Neuronal stem cell (in vitro differentiated cells): ENCODE data around the gene MSANTD1.

ENCODE experiments used
- DNase-seq: peaks from one replicate; pipeline ENCODE4 v3.0.0-alpha.2; 2013; ENCODE audit warnings: low spot score
- H2AFZ ChIP-seq: one replicate; pipeline ENCODE4 v1.6.1; 2013; ENCODE audit warnings: mild to moderate bottlenecking, low read length, inconsistent platforms
- H2AK5ac ChIP-seq: 2 replicates; pipeline ENCODE4 v1.6.1; 2013; ENCODE audit warnings: low read depth, mild to moderate bottlenecking, inconsistent platforms, low read length, moderate library complexity, mixed read lengths
- H2BK120ac ChIP-seq: 2 replicates; pipeline ENCODE4 v1.6.1; 2013; ENCODE audit warnings: low read depth, mild to moderate bottlenecking, inconsistent platforms, low read length, moderate library complexity, mixed read lengths
- H2BK12ac ChIP-seq: one replicate; pipeline ENCODE4 v1.6.1; 2013; ENCODE audit warnings: low read length, inconsistent platforms
- H2BK15ac ChIP-seq: 2 replicates; pipeline ENCODE4 v1.6.1; 2013; ENCODE audit warnings: mild to moderate bottlenecking, low read length, inconsistent platforms, mixed read lengths
- H2BK5ac ChIP-seq: one replicate; pipeline ENCODE4 v1.6.1; 2013; ENCODE audit warnings: inconsistent platforms, mild to moderate bottlenecking, low read length, moderate library complexity
- H3K14ac ChIP-seq: one replicate; pipeline ENCODE4 v1.6.1; 2013; ENCODE audit warnings: low read length, inconsistent platforms
- H3K18ac ChIP-seq: 2 replicates; pipeline ENCODE4 v1.6.1; 2013; ENCODE audit warnings: low read length, inconsistent platforms
- H3K23ac ChIP-seq: 2 replicates; pipeline ENCODE4 v1.6.1; 2013; ENCODE audit warnings: low read depth, mild to moderate bottlenecking, mixed read lengths, low read length, inconsistent platforms; ENCODE audit not compliant: poor library complexity
- H3K27ac ChIP-seq: replicated peaks from 3 replicates; pipeline ENCODE4 v1.5.1; 2013; ENCODE audit warnings: low read length, inconsistent platforms
- H3K27me3 ChIP-seq, 3 experiments: 2 replicates each; pipeline ENCODE4 v1.6.1; 2013; ENCODE audit warnings: low read length in 3 of 3, mild to moderate bottlenecking in 2 of 3, inconsistent platforms in 1 of 3, low read depth in 1 of 3, mixed read lengths in 1 of 3, moderate library complexity in 1 of 3; ENCODE audit not compliant: control insufficient read depth in 3 of 3, insufficient read depth in 3 of 3
- H3K36me3 ChIP-seq, 2 donors: replicated peaks in 1 of 2; 2 replicates each; pipeline ENCODE4 v1.6.1; 2013; ENCODE audit warnings: low read length in 2 of 2; ENCODE audit not compliant: control insufficient read depth in 2 of 2, insufficient read depth in 2 of 2
- H3K4ac ChIP-seq: 2 replicates; pipeline ENCODE4 v1.6.1; 2013; ENCODE audit warnings: inconsistent platforms, mild to moderate bottlenecking, low read length, moderate library complexity
- H3K4me1 ChIP-seq, 2 donors: 1 replicate in 1 of 2; 2 replicates in 1 of 2; pipeline ENCODE4 v1.6.1; 2013; ENCODE audit warnings: low read length in 2 of 2, low read depth in 1 of 2; ENCODE audit not compliant: control insufficient read depth in 2 of 2, insufficient read depth in 1 of 2
- H3K4me2 ChIP-seq: one replicate; pipeline ENCODE4 v1.6.1; 2013; ENCODE audit warnings: mild to moderate bottlenecking, low read length, inconsistent platforms; ENCODE audit not compliant: insufficient read depth, poor library complexity, severe bottlenecking
- H3K4me3 ChIP-seq, 2 donors: 2 replicates each; pipeline ENCODE4 v1.5.1; 2013; ENCODE audit warnings: low read length in 2 of 2, mild to moderate bottlenecking in 2 of 2, inconsistent platforms in 1 of 2, moderate library complexity in 1 of 2
- H3K79me1 ChIP-seq: one replicate; pipeline ENCODE4 v1.6.1; 2013; ENCODE audit warnings: low read depth, mild to moderate bottlenecking, inconsistent platforms, low read length, moderate library complexity
- H3K9ac ChIP-seq: one replicate; pipeline ENCODE4 v1.6.1; 2013; ENCODE audit warnings: mild to moderate bottlenecking, low read depth, low read length, inconsistent platforms; ENCODE audit not compliant: poor library complexity
- H3K9me3 ChIP-seq, 2 donors: replicated peaks in 1 of 2; 2 replicates each; pipeline versions ENCODE3 to v1.6.1; 2013; ENCODE audit warnings: low read length in 2 of 2, mild to moderate bottlenecking in 2 of 2, inconsistent platforms in 1 of 2, low read depth in 1 of 2, mixed read lengths in 1 of 2, moderate library complexity in 1 of 2; ENCODE audit not compliant: control insufficient read depth in 2 of 2, insufficient read depth in 1 of 2
- H4K8ac ChIP-seq: one replicate; pipeline ENCODE4 v1.6.1; 2013; ENCODE audit warnings: low read depth, mild to moderate bottlenecking, inconsistent platforms, low read length, moderate library complexity
- H4K91ac ChIP-seq: one replicate; pipeline ENCODE4 v1.6.1; 2013; ENCODE audit warnings: low read length, low read depth, mild to moderate bottlenecking, inconsistent platforms; ENCODE audit not compliant: poor library complexity
- WGBS, 2 donors: extraction: QIAGEN DNeasy Blood & Tissue Kit; methylation state at CpG; one replicate each; pipeline ENCODE4 v1.1.7; 2013; ENCODE audit warnings: missing lambda C conversion rate in 2 of 2, mixed read lengths in 1 of 2; ENCODE audit not compliant: insufficient read length in 2 of 2, insufficient replicate concordance in 1 of 2; ENCODE audit errors: extremely low coverage in 2 of 2; 5-methylcytosine and 5-hydroxymethylcytosine counted together

The MSANTD1 gene

GRCh38 chr4:3283483-3283882 is 34.5 kb downstream of the MSANTD1 start:
- Histone ChIP-seq H3K4me1 (peaks cover 3 to 4% of the 10 kb centered on the region in 2 donors), H2BK5ac (no peak overlapping the region), H3K36me3 (no peaks in the 10 kb centered on the region), H3K14ac (no peak overlapping the region), H2AK5ac (no peak overlapping the region), H2AFZ (no peak overlapping the region), H3K27me3 (peaks cover 0 to 3% (median 0%) of the 10 kb centered on the region in 3 experiments), H2BK12ac (no peak overlapping the region), H2BK15ac (no peak overlapping the region), H3K9ac (no peak overlapping the region), H4K8ac (no peak overlapping the region), H3K4me2 (no peak overlapping the region), H4K91ac (no peak overlapping the region), H3K23ac (no peak overlapping the region), H3K4ac (no peak overlapping the region), H2BK120ac (no peak overlapping the region), H3K18ac (no peak overlapping the region), H3K27ac (no peak overlapping the region), H3K4me3 (no peak overlapping the region), H3K9me3 (peaks cover 4 to 6% of the 10 kb centered on the region in 2 donors), H3K79me1 (no peaks in the 10 kb centered on the region)
- DNase-seq = no peak
- no CpG with 5 or more reads among the region's 6 CpGs for WGBS, 2 donors

GRCh38 chr4:3283916-3284315 is 35.0 kb downstream of the MSANTD1 start:
- no peak overlapping the region for H2AFZ ChIP-seq
- peaks cover 0 to 3% (median 0%) of the 10 kb centered on the region in 3 experiments for H3K27me3 ChIP-seq
- WGBS, 2 donors = no CpG with 5 or more reads among the region's 13 CpGs

GRCh38 chr4:3284734-3285557 is 36.0 kb downstream of the MSANTD1 start:
- WGBS, 2 donors = no CpG with 5 or more reads among the region's 24 CpGs
- Histone ChIP-seq H4K8ac (no peak overlapping the region), H3K27ac (no peak overlapping the region), H3K4me2 (no peak overlapping the region), H2BK12ac (no peak overlapping the region), H3K4me3 (no peak overlapping the region), H3K9me3 (peaks cover 4 to 6% of the 10 kb centered on the region in 2 donors), H3K23ac (no peak overlapping the region), H2AK5ac (peak overlapping the region; percentile 78), H3K27me3 (peaks cover 0 to 3% (median 0%) of the 10 kb centered on the region in 3 experiments), H3K4me1 (peaks cover 3 to 4% of the 10 kb centered on the region in 2 donors), H3K36me3 (no peaks in the 10 kb centered on the region), H2BK5ac (no peak overlapping the region), H4K91ac (no peak overlapping the region), H3K9ac (no peak overlapping the region), H2BK120ac (no peak overlapping the region), H2BK15ac (peak overlapping the region; percentile 45), H3K79me1 (no peaks in the 10 kb centered on the region), H3K18ac (peak overlapping the region; percentile 32), H2AFZ (no peak overlapping the region), H3K4ac (no peak overlapping the region), H3K14ac (no peak overlapping the region)
- no peak for DNase-seq

More at GRCh38 chr4:3283916-3284315, 35.0 kb downstream of the MSANTD1 start:
- Histone ChIP-seq H3K23ac (no peak overlapping the region), H3K4me1 (peaks cover 3 to 4% of the 10 kb centered on the region in 2 donors), H2BK5ac (no peak overlapping the region), H3K4me3 (no peak overlapping the region), H2BK12ac (no peak overlapping the region), H3K4ac (no peak overlapping the region), H3K4me2 (no peak overlapping the region), H2BK120ac (no peak overlapping the region), H3K27ac (no peak overlapping the region), H3K9ac (no peak overlapping the region), H3K36me3 (no peaks in the 10 kb centered on the region), H3K18ac (no peak overlapping the region), H3K14ac (no peak overlapping the region), H2AK5ac (no peak overlapping the region), H3K79me1 (no peaks in the 10 kb centered on the region), H4K91ac (no peak overlapping the region), H2BK15ac (no peak overlapping the region), H3K9me3 (peaks cover 4 to 6% of the 10 kb centered on the region in 2 donors), H4K8ac (no peak overlapping the region)
- DNase-seq = no peak

- peak overlapping the region; percentile 40 for H2BK15ac ChIP-seq
- no CpG with 5 or more reads among the region's 38 CpGs for WGBS, 2 donors
Observed at GRCh38 chr4:3285558-3286334, 36.8 kb downstream of the MSANTD1 start.

More at GRCh38 chr4:3285558-3286334, 36.8 kb downstream of the MSANTD1 start:
- H3K4me2 ChIP-seq = no peak overlapping the region
- H3K27ac ChIP-seq = no peak overlapping the region
- H3K23ac ChIP-seq = peak overlapping the region; percentile 70
- no peak overlapping the region for H2BK12ac ChIP-seq
- H3K14ac ChIP-seq = no peak overlapping the region
- peaks cover 0 to 5% (median 3%) of the 10 kb centered on the region in 3 experiments for H3K27me3 ChIP-seq
- H2AK5ac ChIP-seq = peak overlapping the region; percentile 78
- no peak overlapping the region for H4K8ac ChIP-seq
- no peak overlapping the region for H2BK120ac ChIP-seq
- H3K4ac ChIP-seq = no peak overlapping the region
- H2BK5ac ChIP-seq = no peak overlapping the region
- peaks cover 3 to 4% of the 10 kb centered on the region in 2 donors for H3K4me1 ChIP-seq
- no peak for DNase-seq
- no peaks in the 10 kb centered on the region for H3K79me1 ChIP-seq
- H3K9me3 ChIP-seq = peaks cover 0 to 11% of the 10 kb centered on the region in 2 donors
- H3K36me3 ChIP-seq = no peaks in the 10 kb centered on the region
- no peak overlapping the region for H3K4me3 ChIP-seq
- H4K91ac ChIP-seq = no peak overlapping the region
- peak overlapping the region; percentile 91 for H3K18ac ChIP-seq
- no peak overlapping the region for H3K9ac ChIP-seq
- peak overlapping the region; percentile 36 for H2AFZ ChIP-seq
